GM13977 (cell line): ENCODE results near the gene HIVEP3.

Experiments used
- DNase-seq: peaks from one replicate; pipeline ENCODE4 v3.0.0; 2012; ENCODE audit warnings: low spot score
- CTCF ChIP-seq: IDR thresholded peaks from 2 replicates; pipeline ENCODE4 v1.5.1; 2012; ENCODE audit warnings: mild to moderate bottlenecking, control low read depth; ENCODE audit not compliant: insufficient read depth; ENCODE audit errors: extremely low read depth, missing control alignments
- in situ Hi-C: fragments of 300-500 bp; cut with MboI; formaldehyde crosslinking; loops from one replicate; pipeline ENCODE4 v1.12.0; 2022; ENCODE audit warnings: low sequenced_read_pairs, low pct_unique_long_range_greater_than_20kb, mixed read lengths, inconsistent platforms; ENCODE audit not compliant: unreplicated experiment

Gene HIVEP3

GRCh38 chr1:41496080-41497055, 422.4 kb downstream of the HIVEP3 start:
- in situ Hi-C loops: no loop called here
- TF ChIP-seq CTCF: no peak
- DNase-seq: peak; percentile 81

GRCh38 chr1:41495210-41495948, 423.3 kb downstream of the HIVEP3 start:
- in situ Hi-C loops: no loop called here
- no peak for DNase-seq
- TF ChIP-seq CTCF: peak; percentile 31

- no peak for TF ChIP-seq CTCF
- no peak for DNase-seq
- in situ Hi-C loops: no loop called here
Observed at GRCh38 chr1:41494351-41495209, 424.1 kb downstream of the HIVEP3 start.

GRCh38 chr1:41493626-41494350, 424.9 kb downstream of the HIVEP3 start:
- in situ Hi-C loops: no loop called here

GRCh38 chr1:41493117-41493536, 425.6 kb downstream of the HIVEP3 start:
- TF ChIP-seq CTCF: no peak
- in situ Hi-C loops: no loop called here
- no peak for DNase-seq

More at GRCh38 chr1:41493626-41494350, 424.9 kb downstream of the HIVEP3 start:
- no peak for DNase-seq
- TF ChIP-seq CTCF: no peak
